SK-N-SH (cell line): Measurements from ENCODE around the gene LINGO3. TPM values are rescaled to one million over a fixed set of nuclear protein-coding genes. Genes with fewer than 3 reads are reported as not detected.

Experiments used
- CTCF ChIA-PET: fragments of 300-600, 350-600 bp; formaldehyde crosslinking; extraction: SDS; loops from one replicate; lab custom pipeline; 2021; lab: Yijun Ruan, JAX
- POLR2A ChIA-PET: fragments of 350-600 bp; sonication (Branson Sonifier 250); formaldehyde crosslinking; extraction: SDS; loops from one replicate; lab custom pipeline; 2020; ENCODE audit warnings: antibody characterized with exemption, inconsistent platforms; lab: Yijun Ruan, JAX
- DNase-seq: peaks from one replicate; pipeline ENCODE4 v3.0.0; 2012
- H2AFZ ChIP-seq: fragments of 200-600 bp; sonication (generic); 2 replicates; pipeline ENCODE4 v1.8.1; 2016; ENCODE audit warnings: antibody characterized with exemption, mild to moderate bottlenecking, low read depth
- H3F3A ChIP-seq: fragments of 200-600 bp; sonication (generic); replicated peaks from 2 replicates; pipeline ENCODE3; 2016; ENCODE audit warnings: antibody characterized with exemption, mild to moderate bottlenecking; ENCODE audit not compliant: insufficient read depth
- H3K27ac ChIP-seq, 2 experiments: fragments of 200-500 bp in 1 of 2; fragments of 200-600 bp in 1 of 2; sonication (Bioruptor generic) in 1 of 2; sonication (generic), shearing (Covaris generic) in 1 of 2; 2 replicates each; pipeline versions ENCODE4 v1.5.1 to v1.6.1; 2014 to 2016; ENCODE audit warnings: low read depth in 2 of 2, inconsistent platforms in 1 of 2, low read length in 1 of 2, mild to moderate bottlenecking in 1 of 2, mixed read lengths in 1 of 2
- H3K27me3 ChIP-seq: fragments of 200-600 bp; sonication (generic), shearing (Covaris generic); 2 replicates; pipeline ENCODE4 v1.6.1; 2016; ENCODE audit warnings: mixed run types; ENCODE audit not compliant: insufficient read depth
- H3K36me3 ChIP-seq, 2 experiments: fragments of 200-500 bp in 1 of 2; fragments of 200-600 bp in 1 of 2; sonication (Bioruptor generic) in 1 of 2; sonication (generic) in 1 of 2; replicated peaks in 1 of 2; 2 replicates each; pipeline versions ENCODE3 to v1.5.1; 2014 to 2016; ENCODE audit warnings: low read length in 1 of 2, mild to moderate bottlenecking in 1 of 2; ENCODE audit not compliant: insufficient read depth in 2 of 2, control insufficient read depth in 1 of 2
- H3K4me1 ChIP-seq, 2 experiments: fragments of 200-500 bp in 1 of 2; fragments of 200-600 bp in 1 of 2; sonication (Bioruptor generic) in 1 of 2; sonication (generic), shearing (Covaris generic) in 1 of 2; 2 replicates each; pipeline versions ENCODE4 v1.5.1 to v1.6.1; 2014 to 2016; ENCODE audit warnings: low read depth in 1 of 2, low read length in 1 of 2, mixed run types in 1 of 2; ENCODE audit not compliant: insufficient read depth in 2 of 2, control insufficient read depth in 1 of 2
- H3K4me2 ChIP-seq: fragments of 200-600 bp; sonication (generic), shearing (Covaris generic); 2 replicates; pipeline ENCODE4 v1.6.1; 2017; ENCODE audit warnings: mixed run types
- H3K4me3 ChIP-seq, 2 experiments: fragments of 200-500 bp in 1 of 2; fragments of 200-600 bp in 1 of 2; sonication (Bioruptor generic) in 1 of 2; sonication (generic), shearing (Covaris generic) in 1 of 2; 2 replicates each; pipeline versions ENCODE4 v1.5.1 to v1.8.1; 2014 to 2016; ENCODE audit warnings: low read depth in 2 of 2, inconsistent platforms in 1 of 2, low read length in 1 of 2, mild to moderate bottlenecking in 1 of 2, mixed read lengths in 1 of 2, moderate library complexity in 1 of 2
- H3K79me2 ChIP-seq: fragments of 200-600 bp; sonication (generic); 2 replicates; pipeline ENCODE4 v1.8.1; 2017; ENCODE audit warnings: mild to moderate bottlenecking; ENCODE audit not compliant: insufficient read depth
- H3K9ac ChIP-seq: fragments of 200-600 bp; sonication (generic); 2 replicates; pipeline ENCODE4 v1.6.1; 2017; ENCODE audit warnings: mixed run types
- H3K9me2 ChIP-seq: fragments of 200-600 bp; sonication (generic); 2 replicates; pipeline ENCODE4 v1.6.1; 2017; ENCODE audit warnings: mixed run types
- H3K9me3 ChIP-seq: fragments of 200-600 bp; sonication (generic); 2 replicates; pipeline ENCODE4 v1.6.1; 2017; ENCODE audit warnings: mixed run types, mild to moderate bottlenecking, moderate library complexity
- H4K20me1 ChIP-seq: fragments of 200-600 bp; sonication (generic); 2 replicates; pipeline ENCODE4 v1.6.1; 2017; ENCODE audit warnings: mild to moderate bottlenecking, mixed run types; ENCODE audit not compliant: insufficient read depth
- CHD2 ChIP-seq: fragments of 150-350 bp; IDR thresholded peaks from 2 replicates; pipeline ENCODE4 v1.6.1; 2018; ENCODE audit warnings: low read length; ENCODE audit not compliant: partially characterized antibody
- CTCF ChIP-seq: fragments of 200-600 bp; sonication (generic); IDR thresholded peaks from 2 replicates; pipeline ENCODE4 v1.6.1; 2017; ENCODE audit warnings: antibody characterized with exemption, mild to moderate bottlenecking, moderate library complexity
- FOSL2 ChIP-seq: IDR thresholded peaks from 2 replicates; pipeline ENCODE4 v1.4.0; 2012; ENCODE audit warnings: low read depth, mild to moderate bottlenecking, moderate library complexity, borderline replicate concordance
- FOXJ3 ChIP-seq: sonication (generic); formaldehyde crosslinking; IDR thresholded peaks from 2 replicates; pipeline ENCODE4 v1.5.1; 2020; ENCODE audit warnings: mild to moderate bottlenecking, missing genetic modification reagents
- FOXM1 ChIP-seq: IDR thresholded peaks from 2 replicates; pipeline ENCODE4 v1.4.0; 2012; ENCODE audit warnings: low read depth, mild to moderate bottlenecking
- GABPA ChIP-seq: IDR thresholded peaks from 2 replicates; pipeline ENCODE4 v1.4.0; 2012; ENCODE audit warnings: low read depth, mild to moderate bottlenecking
- GATA2 ChIP-seq: sonication (generic); formaldehyde crosslinking; IDR thresholded peaks from 2 replicates; pipeline ENCODE4 v1.5.0; 2020; ENCODE audit warnings: mild to moderate bottlenecking, missing genetic modification reagents
- JUND ChIP-seq: IDR thresholded peaks from 2 replicates; pipeline ENCODE4 v1.4.0; 2012
- MAX ChIP-seq: IDR thresholded peaks from 2 replicates; pipeline ENCODE4 v1.4.0; 2012; ENCODE audit warnings: low read depth
- NFIC ChIP-seq: IDR thresholded peaks from 2 replicates; pipeline ENCODE4 v1.4.0; 2012; ENCODE audit warnings: borderline replicate concordance
- NRF1 ChIP-seq: IDR thresholded peaks from 2 replicates; pipeline ENCODE4 v1.6.1; 2012; ENCODE audit warnings: low read depth, mild to moderate bottlenecking, low read length
- PBX3 ChIP-seq: IDR thresholded peaks from 2 replicates; pipeline ENCODE4; 2012
- REST ChIP-seq: IDR thresholded peaks from 2 replicates; pipeline ENCODE4 v1.6.1; 2012; ENCODE audit warnings: mild to moderate bottlenecking, low read depth, low read length, moderate library complexity
- SIN3A ChIP-seq: IDR thresholded peaks from 2 replicates; pipeline ENCODE4 v1.6.1; 2012; ENCODE audit warnings: low read depth, mild to moderate bottlenecking, low read length, moderate library complexity, borderline replicate concordance
- SMC3 ChIP-seq: IDR thresholded peaks from 2 replicates; pipeline ENCODE4 v1.6.1; 2012; ENCODE audit warnings: low read depth, low read length, improper control_type of control experiment
- TAF1 ChIP-seq: IDR thresholded peaks from 2 replicates; pipeline ENCODE4 v1.6.1; 2012; ENCODE audit warnings: low read depth, mild to moderate bottlenecking, low read length, moderate library complexity, borderline replicate concordance
- TEAD4 ChIP-seq: IDR thresholded peaks from 2 replicates; pipeline ENCODE4 v1.4.0; 2012; ENCODE audit warnings: mild to moderate bottlenecking, borderline replicate concordance; ENCODE audit not compliant: insufficient read depth
- USF1 ChIP-seq: IDR thresholded peaks from 2 replicates; pipeline ENCODE4 v1.4.0; 2012; ENCODE audit warnings: low read depth, borderline replicate concordance
- USF2 ChIP-seq: fragments of 150-350 bp; IDR thresholded peaks from 2 replicates; pipeline ENCODE4 v1.6.1; 2017; ENCODE audit warnings: antibody characterized with exemption, low read length, low read depth, borderline replicate concordance
- YY1 ChIP-seq: IDR thresholded peaks from 2 replicates; pipeline ENCODE4 v1.4.0; 2012; ENCODE audit warnings: low read depth, mild to moderate bottlenecking
- WGBS: methylation state at CpG from one replicate; pipeline ENCODE4 v1.1.6; 2017; ENCODE audit warnings: low lambda C conversion rate; 5-methylcytosine and 5-hydroxymethylcytosine counted together
- polyA plus RNA-seq, 3 experiments: library from polyadenylated mRNA; depleted of rRNA; stranded (reverse); fragments of >200 nt; gene quantifications; 2 replicates each; pipeline ENCODE4 v1.2.3, GENCODE V29; 2012

Gene LINGO3
- polyA plus RNA-seq, 1 of the 3 experiments (the other 2 are of a cell fraction) = not detected

- Histone ChIP-seq H3K27ac (no peak overlapping the region), H3K4me2 (no peak overlapping the region; the same call in 1 of the 2 replicates), H3K9me2 (no peaks in the 10 kb centered on the region), H3K36me3 (peaks cover 3% of the 10 kb centered on the region in 2 experiments), H2AFZ (no peak overlapping the region), H3K27me3 (no peaks in the 10 kb centered on the region), H3F3A (peaks cover 9% of the 10 kb centered on the region), H4K20me1 (peaks cover 19% of the 10 kb centered on the region; the same call in 1 of the 2 replicates), H3K9ac (no peak overlapping the region), H3K79me2 (peaks cover 88% of the 10 kb centered on the region), H3K4me3 (no peak overlapping the region), H3K4me1 (peaks cover 6 to 14% of the 10 kb centered on the region in 2 experiments; a peak in 2 of 4 replicates), H3K9me3 (no peaks in the 10 kb centered on the region)
- ChIA-PET POLR2A (no interaction called here), CTCF (no interaction called here)
- TF ChIP-seq USF1 = no peak
- TF ChIP-seq FOXM1 = no peak
- no peak for TF ChIP-seq MAX
- no peak for TF ChIP-seq TEAD4
- TF ChIP-seq GATA2 (CRISPR knock-in tag) = no peak
- no peak for TF ChIP-seq JUND
- TF ChIP-seq FOXJ3 (CRISPR knock-in tag) = no peak
- no peak for TF ChIP-seq TAF1
- TF ChIP-seq PBX3 = no peak
- no peak for TF ChIP-seq SMC3
- no peak for TF ChIP-seq GABPA
- no peak for TF ChIP-seq YY1
- no peak for TF ChIP-seq SIN3A
- no peak for TF ChIP-seq NRF1
- no peak for TF ChIP-seq NFIC
- TF ChIP-seq CTCF = no peak
- no peak for TF ChIP-seq FOSL2
- no peak for TF ChIP-seq USF2
- no peak for TF ChIP-seq REST
- no peak for TF ChIP-seq CHD2
- 88% methylated on average over 8 of the region's 10 CpGs for WGBS
- no peak for DNase-seq
Observed at GRCh38 chr19:2330255-2330631, 22.3 kb upstream of the LINGO3 start.
